GM18909 (cell line): ENCODE data around the gene AKR7A2.
"Not testable (repeated sequence)": the region's sequence is repeated elsewhere in the genome, so short reads cannot be mapped to it uniquely, and the experiment has no call there.

Experiments used
- ATAC-seq: cut with Tn5 transposase; IDR thresholded peaks from one replicate; pipeline ENCODE4 v1.9.1; 2021; ENCODE audit warnings: mild to moderate bottlenecking; ENCODE audit not compliant: unreplicated experiment, poor library complexity

AKR7A2 gene

DNA sequence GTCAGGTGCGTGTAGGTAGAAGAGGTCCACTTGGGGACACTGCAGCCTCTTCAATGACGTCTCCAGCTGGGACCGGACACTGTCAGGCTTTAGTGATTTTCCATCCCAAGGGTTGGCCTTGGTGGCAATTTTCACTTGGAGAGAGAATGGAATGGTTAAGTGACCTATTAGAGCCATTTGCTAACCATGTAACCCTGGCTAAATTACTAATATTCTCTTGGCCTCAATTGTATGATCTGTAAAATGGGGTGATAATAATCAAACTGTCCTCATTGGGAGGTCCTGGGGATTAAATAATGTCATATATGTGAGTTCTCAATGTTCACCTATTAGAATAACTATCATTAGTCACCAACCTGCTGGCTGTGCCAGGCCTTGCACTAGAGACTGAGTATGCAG lies 3.4 kb downstream of the AKR7A2 start:
- ATAC-seq = no peak

- no peak for ATAC-seq
Measured at GRCh38 chr1:19307794-19308508, 4.0 kb downstream of the AKR7A2 start.

DNA sequence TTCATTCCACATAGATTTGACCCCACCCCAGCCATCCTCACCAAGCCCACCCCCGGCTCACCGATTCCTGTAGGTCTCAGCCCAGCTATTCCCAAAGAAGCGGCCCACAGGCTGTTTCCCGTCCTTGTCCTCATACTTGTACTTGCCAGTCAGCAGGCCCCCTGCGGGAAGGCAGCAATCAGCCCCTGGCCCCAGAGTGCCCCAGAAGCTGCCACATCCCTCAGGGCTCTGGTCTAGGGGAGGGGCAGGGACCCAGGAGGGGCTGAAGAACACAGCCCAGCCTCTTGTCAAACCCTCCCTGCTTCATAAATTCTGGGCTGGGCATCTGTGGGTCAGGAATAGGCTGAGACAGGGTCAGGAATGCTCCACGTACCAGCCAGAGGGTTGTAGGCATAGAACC lies 5.0 kb downstream of the AKR7A2 start:
- ATAC-seq = no peak

- no peak for ATAC-seq
Measured at GRCh38 chr1:19305880-19306279, 6.1 kb downstream of the AKR7A2 start.

DNA sequence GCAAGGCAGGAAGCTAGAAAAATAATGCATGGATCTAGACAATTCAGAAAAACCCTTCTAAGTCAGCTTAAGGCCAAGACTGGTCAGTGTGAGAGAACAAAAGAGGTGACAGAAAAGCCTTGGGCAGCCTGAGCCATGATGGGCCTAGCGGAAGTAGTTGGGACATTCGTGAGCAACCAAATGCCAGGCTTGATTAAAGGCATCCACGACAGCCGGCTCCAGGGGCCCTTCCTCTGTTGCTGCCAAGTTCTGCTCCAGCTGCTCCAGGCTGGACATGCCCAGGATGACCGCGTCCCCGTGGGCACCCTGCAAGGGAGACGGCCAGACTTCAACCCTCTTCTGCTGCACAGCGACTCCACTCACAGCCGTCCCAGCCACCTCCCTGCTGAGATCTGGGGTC lies 7.9 kb downstream of the AKR7A2 start:
- ATAC-seq = not testable (repeated sequence)

DNA sequence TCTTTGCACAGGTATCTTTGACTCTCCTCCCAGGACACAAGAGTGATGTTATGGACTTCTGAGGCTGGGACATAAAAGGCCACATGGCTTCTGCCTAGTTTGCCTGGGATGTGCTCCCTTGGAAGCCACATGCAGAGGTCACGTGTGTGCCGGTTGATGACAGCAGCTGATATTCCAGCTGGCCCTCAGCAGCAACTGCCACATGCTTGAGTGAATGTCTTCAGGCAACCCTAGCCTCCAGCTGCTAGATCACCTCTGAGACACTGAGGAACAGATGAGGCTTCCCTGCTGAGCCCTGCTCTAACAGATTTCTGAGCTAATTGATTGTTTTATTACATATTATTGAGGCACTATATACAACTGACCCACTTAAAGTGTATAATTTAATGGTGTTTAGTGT lies 11.7 kb downstream of the AKR7A2 start:
- no peak for ATAC-seq

GRCh38 chr1:19294638-19295037 lies 17.3 kb downstream of the AKR7A2 start:
- no peak for ATAC-seq

DNA sequence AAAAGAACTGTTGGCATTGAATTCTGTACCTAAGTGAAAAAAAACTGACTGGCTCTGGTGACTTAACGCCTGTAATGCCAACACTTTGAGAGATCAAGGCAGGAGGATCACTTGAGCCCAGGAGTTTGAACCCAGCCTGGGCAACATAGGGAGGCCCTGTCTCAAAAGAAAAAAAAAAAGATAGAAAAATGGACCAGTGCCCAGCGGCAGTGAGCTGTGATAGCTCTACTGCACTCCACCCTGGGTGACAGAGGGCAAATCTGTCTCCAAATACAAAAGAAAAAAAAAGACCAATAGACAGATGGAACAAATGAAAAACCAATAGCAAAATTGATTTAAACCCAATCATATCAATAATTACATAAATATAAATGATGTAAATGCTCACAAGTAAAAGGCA lies 22.7 kb downstream of the AKR7A2 start:
- ATAC-seq = no peak

- ATAC-seq = not testable (repeated sequence)
Measured at GRCh38 chr1:19288324-19289241, 23.4 kb downstream of the AKR7A2 start, which contains the start of gene AKR7A3. TSS of gene AKR7A3 (minus strand) at chr1:19288770. CDS start at chr1:19288709, 61 bp downstream.

DNA sequence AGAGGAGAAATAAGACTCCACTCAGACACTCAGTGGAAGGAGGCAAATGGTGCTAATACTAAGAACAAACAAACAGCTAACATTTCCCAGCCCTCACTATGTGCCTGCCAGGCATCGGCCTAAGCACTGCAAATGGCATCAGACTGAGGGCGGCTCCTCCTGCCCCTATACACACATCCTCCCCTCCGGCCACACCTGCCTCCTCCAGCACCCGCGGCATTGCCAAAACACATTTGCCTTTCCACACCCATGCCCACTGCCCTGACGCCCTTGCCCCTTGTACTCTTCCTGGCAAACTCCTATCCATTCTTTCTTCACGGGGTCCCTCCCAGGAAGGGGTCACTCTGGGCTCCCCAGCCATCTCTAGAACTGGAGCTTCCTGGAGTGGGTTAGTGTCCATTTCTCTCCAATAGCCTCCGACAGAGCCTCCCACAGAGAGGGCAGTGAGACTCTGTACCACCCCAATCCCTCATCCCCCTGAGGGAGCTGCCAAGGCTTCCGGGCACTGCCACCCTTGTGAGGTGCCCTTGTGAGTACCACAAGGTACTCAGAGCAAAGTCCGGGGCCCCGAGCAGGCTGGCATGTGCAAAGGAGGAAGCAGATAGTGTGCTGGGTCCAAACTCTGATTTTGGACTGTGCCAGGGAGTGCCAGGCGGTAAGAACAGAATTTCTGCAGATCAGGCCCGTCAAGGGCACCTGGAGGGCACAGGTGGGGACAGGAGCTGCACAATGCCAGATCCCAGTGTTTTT lies 24.3 kb downstream of the AKR7A2 start:
- ATAC-seq = no peak

- ATAC-seq = not testable (repeated sequence)
Measured at GRCh38 chr1:19285807-19286206, 26.1 kb downstream of the AKR7A2 start.

- ATAC-seq = not testable (repeated sequence)
Measured at GRCh38 chr1:19285366-19285765, 26.6 kb downstream of the AKR7A2 start.

DNA sequence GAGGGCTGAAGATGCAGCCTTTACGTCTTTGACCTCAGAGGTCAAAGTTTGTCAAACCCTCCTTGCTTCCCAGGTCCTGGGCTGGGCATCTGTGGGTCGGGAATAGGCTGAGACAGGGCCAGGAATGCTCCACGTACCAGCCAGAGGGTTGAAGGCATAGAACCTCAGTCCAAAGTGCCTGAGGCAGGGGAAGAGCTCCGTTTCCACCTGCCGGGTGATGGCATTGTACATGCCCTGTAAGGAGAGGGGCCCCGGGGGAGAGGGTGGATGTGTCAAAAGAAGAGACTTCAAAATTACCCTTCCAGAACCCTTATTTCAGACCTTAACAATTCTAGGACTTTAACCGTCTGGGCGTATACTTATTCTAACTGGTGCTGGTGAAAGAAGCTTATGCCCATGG lies 27.1 kb downstream of the AKR7A2 start:
- no peak for ATAC-seq

DNA sequence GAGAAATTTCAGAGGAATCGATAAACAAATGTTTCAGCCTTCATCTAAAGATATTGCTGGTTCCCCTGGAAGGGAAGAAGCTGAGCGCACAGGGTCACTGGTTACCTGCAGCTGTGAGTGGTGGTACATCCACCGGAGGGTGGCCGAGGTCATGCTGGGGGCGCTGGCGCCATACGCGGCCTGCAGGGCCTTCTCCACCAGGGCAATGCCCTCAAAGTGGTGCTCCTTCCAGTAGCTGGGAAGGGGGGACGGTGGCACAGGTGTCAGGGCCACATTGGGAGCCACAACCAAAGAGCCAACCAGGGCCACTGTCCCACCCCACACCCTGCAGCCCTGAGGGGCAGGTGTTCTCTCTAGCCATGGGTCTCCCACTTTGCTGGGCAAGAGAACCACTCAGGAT lies 28.1 kb downstream of the AKR7A2 start:
- ATAC-seq = no peak

- no peak for ATAC-seq
Measured at GRCh38 chr1:19274636-19275035, 37.3 kb downstream of the AKR7A2 start.

- ATAC-seq = not testable (repeated sequence)
Measured at GRCh38 chr1:19273844-19274531, 38.0 kb downstream of the AKR7A2 start.

GRCh38 chr1:19273106-19273843 lies 38.7 kb downstream of the AKR7A2 start:
- ATAC-seq = no peak

DNA sequence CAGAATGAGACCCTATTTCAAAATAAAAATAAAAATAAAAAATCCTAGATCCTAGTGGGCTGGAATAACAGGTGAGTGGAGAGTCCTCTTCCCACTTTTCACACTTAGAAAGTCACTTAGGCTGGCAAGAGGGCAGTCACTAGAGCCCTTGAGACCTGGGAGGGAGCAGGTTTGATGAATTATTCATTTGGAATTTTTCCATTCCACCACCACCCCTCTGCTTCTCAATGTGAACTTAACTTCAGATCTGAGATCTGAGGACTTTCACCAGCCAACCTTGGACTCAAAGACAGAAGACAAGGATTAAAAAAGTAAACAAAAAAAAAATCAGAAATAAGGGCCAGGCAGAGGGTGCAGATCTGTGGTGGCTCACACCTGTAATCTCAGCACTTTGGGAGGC lies 39.9 kb downstream of the AKR7A2 start:
- ATAC-seq = no peak

GRCh38 chr1:19270343-19270730 lies 41.6 kb downstream of the AKR7A2 start:
- ATAC-seq = not testable (repeated sequence)
